Measurements from ENCODE around the gene TNFAIP3. TPM values are rescaled to one million over a fixed set of nuclear protein-coding genes. Genes with fewer than 3 reads are reported as not detected.
"Not testable (repeated sequence)": the region's sequence is repeated elsewhere in the genome, so short reads cannot be mapped to it uniquely, and the experiment has no call there.

TNFAIP3 gene
- total RNA-seq, 1 experiment from 2014 or later: 7.8 TPM

GRCh38 chr6:137832110-137832509 is 34.9 kb upstream of the TNFAIP3 start:
- peaks cover 33% of the 10 kb centered on the region for H3K4me1 ChIP-seq (replicated peaks)
- no peaks in the 10 kb centered on the region for H3K27me3 ChIP-seq (replicated peaks)
- peak; percentile 59 to 79 for DNase-seq (ENCODE audit: low read depth in 1 of 2, low spot score in 2 of 2)
- H3K27ac ChIP-seq: peak overlapping the region; percentile 68
- no peaks in the 10 kb centered on the region for H3K36me3 ChIP-seq
- no peak overlapping the region for H3K4me3 ChIP-seq
- H3K9me3 ChIP-seq (replicated peaks): no peaks in the 10 kb centered on the region

GRCh38 chr6:137834508-137834907 is 32.6 kb upstream of the TNFAIP3 start:
- H3K36me3 ChIP-seq: no peaks in the 10 kb centered on the region
- no peaks in the 10 kb centered on the region for H3K27me3 ChIP-seq (replicated peaks)
- no peak for DNase-seq (ENCODE audit: low read depth in 1 of 2, low spot score in 2 of 2)
- peaks cover 29% of the 10 kb centered on the region for H3K4me1 ChIP-seq (replicated peaks)
- no peak overlapping the region for H3K27ac ChIP-seq
- H3K4me3 ChIP-seq: no peak overlapping the region
- no peaks in the 10 kb centered on the region for H3K9me3 ChIP-seq (replicated peaks)

DNA sequence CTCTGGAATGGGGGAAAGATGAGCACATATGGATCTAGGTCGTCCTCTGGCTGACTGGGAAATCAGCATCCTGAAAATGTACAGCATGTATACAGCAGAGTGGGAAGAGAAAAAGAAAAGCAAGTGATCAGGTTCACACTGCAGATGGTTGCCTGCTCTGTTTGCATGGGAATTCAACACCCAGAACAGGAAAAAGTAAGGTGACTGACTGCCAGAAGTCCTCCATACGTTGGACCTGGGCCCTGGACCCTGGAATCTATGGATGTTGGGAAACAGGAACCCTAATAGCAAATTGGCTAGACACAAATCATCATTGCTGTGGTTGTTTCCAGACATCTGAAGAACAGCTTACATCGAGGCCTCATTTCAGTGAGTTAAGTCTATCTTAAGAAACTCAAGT is 30.3 kb upstream of the TNFAIP3 start:
- no peak for DNase-seq (ENCODE audit: low read depth in 1 of 2, low spot score in 2 of 2)
- H3K27me3 ChIP-seq (replicated peaks): no peaks in the 10 kb centered on the region
- no peaks in the 10 kb centered on the region for H3K36me3 ChIP-seq
- no peaks in the 10 kb centered on the region for H3K9me3 ChIP-seq (replicated peaks)
- no peak overlapping the region for H3K27ac ChIP-seq
- H3K4me3 ChIP-seq: no peak overlapping the region
- H3K4me1 ChIP-seq (replicated peaks): peaks cover 12% of the 10 kb centered on the region

GRCh38 chr6:137838090-137838489 is 29.0 kb upstream of the TNFAIP3 start:
- not testable (repeated sequence) for H3K27ac ChIP-seq; H3K27me3 ChIP-seq (replicated peaks); H3K9me3 ChIP-seq (replicated peaks); DNase-seq (ENCODE audit: low read depth in 1 of 2, low spot score in 2 of 2); H3K36me3 ChIP-seq; H3K4me3 ChIP-seq; H3K4me1 ChIP-seq (replicated peaks)

DNA sequence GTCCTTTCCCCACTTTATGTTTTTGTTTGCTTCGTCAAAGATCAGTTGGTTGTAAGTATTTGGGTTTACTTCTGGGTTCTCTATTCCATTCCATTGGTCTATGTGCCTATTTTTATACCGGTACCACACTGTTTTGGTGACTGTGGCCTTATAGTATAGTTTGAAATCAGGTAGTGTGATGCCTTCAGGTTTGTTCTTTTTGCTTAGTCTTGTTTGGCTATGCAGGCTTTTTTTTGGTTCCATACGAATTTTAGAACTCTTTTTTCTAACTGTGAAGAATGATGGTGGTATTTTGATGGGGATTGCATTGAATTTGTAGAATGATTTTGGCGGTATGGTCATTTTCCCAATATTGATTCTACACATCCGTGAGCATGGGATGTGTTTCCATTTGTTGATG is 28.5 kb upstream of the TNFAIP3 start:
- not testable (repeated sequence) for H3K27me3 ChIP-seq (replicated peaks); H3K4me3 ChIP-seq; H3K36me3 ChIP-seq; DNase-seq (ENCODE audit: low read depth in 1 of 2, low spot score in 2 of 2); H3K9me3 ChIP-seq (replicated peaks); H3K4me1 ChIP-seq (replicated peaks); H3K27ac ChIP-seq

DNA sequence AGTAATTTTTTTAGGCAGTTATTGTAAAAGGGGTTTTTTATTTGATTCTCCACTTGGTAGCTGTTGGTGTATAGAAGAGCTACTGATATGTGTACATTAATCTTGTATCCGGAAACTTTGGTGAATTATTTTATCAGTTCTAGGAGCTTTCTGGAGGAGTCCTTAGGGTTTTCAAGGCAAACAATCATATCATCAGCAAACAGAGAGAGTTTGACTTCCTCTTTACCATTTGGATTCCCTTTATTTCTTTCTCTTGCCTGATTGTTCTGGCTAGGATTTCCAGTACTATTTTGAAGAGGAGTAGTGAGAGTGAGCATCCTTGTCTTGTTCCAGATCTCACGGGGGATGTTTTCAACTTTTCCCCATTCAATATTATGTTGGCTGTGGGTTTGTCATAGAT is 28.0 kb upstream of the TNFAIP3 start:
- Histone ChIP-seq H3K27ac (no peak overlapping the region), H3K9me3 (replicated peaks) (no peaks in the 10 kb centered on the region), H3K27me3 (replicated peaks) (no peaks in the 10 kb centered on the region), H3K4me1 (replicated peaks) (no peaks in the 10 kb centered on the region), H3K4me3 (no peak overlapping the region), H3K36me3 (no peaks in the 10 kb centered on the region)
- DNase-seq (ENCODE audit: low read depth in 1 of 2, low spot score in 2 of 2): no peak

- no peaks in the 10 kb centered on the region for H3K27me3 ChIP-seq (replicated peaks)
- H3K9me3 ChIP-seq (replicated peaks): no peaks in the 10 kb centered on the region
- no peak for DNase-seq (ENCODE audit: low read depth in 1 of 2, low spot score in 2 of 2)
- no peak overlapping the region for H3K4me3 ChIP-seq
- H3K27ac ChIP-seq: no peak overlapping the region
- no peaks in the 10 kb centered on the region for H3K36me3 ChIP-seq
- no peaks in the 10 kb centered on the region for H3K4me1 ChIP-seq (replicated peaks)
These were observed 26.8 kb upstream of the TNFAIP3 start for GRCh38 chr6:137840252-137840651.

DNA sequence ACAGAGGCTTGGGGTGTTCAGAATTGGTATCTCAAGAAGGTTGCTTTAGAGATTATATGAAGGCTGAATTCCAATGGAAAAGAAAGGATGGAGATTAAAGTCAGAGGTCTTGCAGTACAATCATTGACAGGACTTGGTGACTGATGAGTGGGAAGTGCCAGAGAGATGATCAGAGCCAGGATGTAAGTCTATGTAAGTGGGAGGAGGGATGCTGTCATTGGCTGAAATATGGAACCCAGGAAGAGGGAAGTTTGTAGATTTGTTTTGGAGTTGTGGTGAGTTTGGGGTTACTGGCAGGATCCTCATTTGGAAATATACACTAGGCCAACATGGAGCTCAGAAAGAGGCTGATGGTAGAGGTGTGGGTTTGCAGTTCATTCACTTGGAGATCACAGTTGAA is 23.8 kb upstream of the TNFAIP3 start:
- Histone ChIP-seq H3K9me3 (replicated peaks) (no peaks in the 10 kb centered on the region), H3K4me1 (replicated peaks) (peaks cover under 1% of the 10 kb centered on the region), H3K27ac (no peak overlapping the region), H3K27me3 (replicated peaks) (no peaks in the 10 kb centered on the region), H3K36me3 (no peaks in the 10 kb centered on the region), H3K4me3 (no peak overlapping the region)
- DNase-seq (ENCODE audit: low read depth in 1 of 2, low spot score in 2 of 2): no peak

DNA sequence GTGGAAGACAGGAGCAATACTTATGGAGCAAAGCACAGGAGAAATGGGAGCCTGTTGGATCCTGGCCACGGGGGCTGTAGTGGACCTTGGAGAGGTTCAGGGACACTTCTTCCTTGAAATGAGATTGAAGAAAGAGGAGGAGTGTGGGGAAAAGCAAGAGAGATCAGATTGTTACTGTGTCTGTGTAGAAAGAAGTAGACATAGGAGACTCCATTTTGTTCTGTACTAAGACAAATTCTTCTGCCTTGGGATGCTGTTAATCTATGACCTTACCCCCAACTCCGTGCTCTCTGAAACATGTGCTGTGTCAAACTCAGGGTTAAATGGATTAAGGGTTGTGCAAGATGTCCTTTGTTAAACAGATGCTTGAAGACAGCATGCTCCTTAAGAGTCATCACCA is 22.7 kb upstream of the TNFAIP3 start:
- H3K36me3 ChIP-seq; H3K27me3 ChIP-seq (replicated peaks); H3K27ac ChIP-seq; H3K9me3 ChIP-seq (replicated peaks); H3K4me3 ChIP-seq; DNase-seq (ENCODE audit: low read depth in 1 of 2, low spot score in 2 of 2): not testable (repeated sequence)
- H3K4me1 ChIP-seq (replicated peaks): peaks cover 12% of the 10 kb centered on the region

- H3K27me3 ChIP-seq (replicated peaks); H3K36me3 ChIP-seq; H3K4me3 ChIP-seq; H3K9me3 ChIP-seq (replicated peaks); DNase-seq (ENCODE audit: low read depth in 1 of 2, low spot score in 2 of 2); H3K27ac ChIP-seq: not testable (repeated sequence)
- peaks cover 16% of the 10 kb centered on the region for H3K4me1 ChIP-seq (replicated peaks)
These were observed 22.3 kb upstream of the TNFAIP3 start for GRCh38 chr6:137844773-137845172.

GRCh38 chr6:137845460-137845859 is 21.6 kb upstream of the TNFAIP3 start:
- no peaks in the 10 kb centered on the region for H3K36me3 ChIP-seq
- no peaks in the 10 kb centered on the region for H3K9me3 ChIP-seq (replicated peaks)
- no peak overlapping the region for H3K4me3 ChIP-seq
- H3K27me3 ChIP-seq (replicated peaks): no peaks in the 10 kb centered on the region
- H3K4me1 ChIP-seq (replicated peaks): peaks cover 22% of the 10 kb centered on the region
- peak in 1 of 2 experiments; percentile 29 for DNase-seq (ENCODE audit: low read depth in 1 of 2, low spot score in 2 of 2)
- no peak overlapping the region for H3K27ac ChIP-seq

- H3K4me3 ChIP-seq: no peak overlapping the region
- DNase-seq (ENCODE audit: low read depth in 1 of 2, low spot score in 2 of 2): no peak
- no peaks in the 10 kb centered on the region for H3K36me3 ChIP-seq
- no peaks in the 10 kb centered on the region for H3K27me3 ChIP-seq (replicated peaks)
- H3K9me3 ChIP-seq (replicated peaks): no peaks in the 10 kb centered on the region
- H3K27ac ChIP-seq: no peak overlapping the region
- peaks cover 22% of the 10 kb centered on the region for H3K4me1 ChIP-seq (replicated peaks)
These were observed 20.8 kb upstream of the TNFAIP3 start for GRCh38 chr6:137846274-137846673.

DNA sequence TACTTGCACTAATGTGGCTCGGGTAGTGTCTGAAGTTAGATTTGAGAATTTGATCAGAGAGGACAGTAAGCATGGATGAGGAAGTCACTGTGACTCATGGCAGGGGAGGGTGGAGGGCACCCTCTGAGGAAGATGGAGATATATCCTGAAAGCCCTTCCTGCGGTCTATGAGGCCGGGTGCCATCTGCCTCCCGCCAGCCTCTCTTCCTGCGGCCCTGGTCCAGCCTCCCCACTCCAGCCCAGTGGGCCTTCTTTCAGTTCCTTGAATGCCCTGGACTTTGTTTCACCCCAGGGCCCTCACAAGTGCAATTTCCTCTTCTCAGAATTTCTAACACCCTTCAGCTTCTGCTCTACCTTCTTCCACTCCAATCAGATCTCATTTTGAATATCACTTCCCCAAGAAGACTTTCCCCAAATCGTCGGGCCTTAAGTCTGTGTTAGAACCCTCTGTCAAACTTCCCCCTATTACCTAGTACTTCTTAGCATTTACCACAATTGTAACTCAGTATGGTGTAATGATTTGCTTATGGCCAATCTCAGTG is 20.2 kb upstream of the TNFAIP3 start:
- no peak overlapping the region for H3K4me3 ChIP-seq
- H3K36me3 ChIP-seq: no peaks in the 10 kb centered on the region
- H3K4me1 ChIP-seq (replicated peaks): peaks cover 22% of the 10 kb centered on the region
- no peaks in the 10 kb centered on the region for H3K9me3 ChIP-seq (replicated peaks)
- no peaks in the 10 kb centered on the region for H3K27me3 ChIP-seq (replicated peaks)
- no peak for DNase-seq (ENCODE audit: low read depth in 1 of 2, low spot score in 2 of 2)
- no peak overlapping the region for H3K27ac ChIP-seq

DNA sequence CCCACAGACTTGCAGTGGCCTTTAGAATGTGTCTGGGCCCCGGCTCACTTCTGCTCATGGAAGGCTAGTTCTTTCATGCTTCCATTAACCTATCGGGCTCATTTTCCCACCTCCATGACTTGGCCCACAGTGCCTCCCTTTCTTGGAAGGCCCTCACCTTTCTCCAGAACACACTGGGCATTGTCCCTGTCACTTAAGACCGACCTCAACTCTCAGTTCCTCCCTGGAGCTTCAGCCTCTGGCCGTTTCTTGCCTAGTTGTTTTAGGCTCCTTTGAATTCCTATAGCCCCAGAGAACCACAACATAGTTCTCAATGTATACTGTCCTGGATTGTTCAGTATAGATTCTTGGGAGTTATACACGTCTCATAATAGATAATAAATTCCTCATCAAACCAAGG is 19.3 kb upstream of the TNFAIP3 start:
- H3K27me3 ChIP-seq (replicated peaks): no peaks in the 10 kb centered on the region
- no peak overlapping the region for H3K4me3 ChIP-seq
- no peaks in the 10 kb centered on the region for H3K36me3 ChIP-seq
- H3K4me1 ChIP-seq (replicated peaks): peaks cover 28% of the 10 kb centered on the region
- H3K9me3 ChIP-seq (replicated peaks): no peaks in the 10 kb centered on the region
- DNase-seq (ENCODE audit: low read depth in 1 of 2, low spot score in 2 of 2): no peak
- H3K27ac ChIP-seq: peak overlapping the region; percentile 98

DNA sequence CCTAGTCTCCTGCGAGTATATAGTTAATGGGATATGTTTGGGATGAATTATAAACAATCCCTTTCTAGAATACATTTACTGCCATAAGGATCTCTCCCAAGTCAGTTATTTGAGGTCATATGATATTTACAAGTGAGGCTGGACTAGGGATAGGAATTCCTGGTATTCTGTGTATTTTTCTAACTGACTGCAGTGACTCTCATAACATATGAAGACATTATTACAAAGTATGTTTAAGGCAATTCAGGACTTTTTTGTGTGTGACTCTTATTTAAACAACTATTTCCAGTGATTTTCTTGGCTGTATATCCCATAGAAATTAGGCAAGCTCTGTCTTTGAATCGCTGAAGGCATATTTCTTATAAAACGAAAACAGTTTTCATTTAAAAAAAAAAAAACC is 18.4 kb upstream of the TNFAIP3 start:
- peak in 1 of 2 experiments; percentile 90 for DNase-seq (ENCODE audit: low read depth in 1 of 2, low spot score in 2 of 2)
- Histone ChIP-seq H3K4me1 (replicated peaks) (peaks cover 28% of the 10 kb centered on the region), H3K27me3 (replicated peaks) (no peaks in the 10 kb centered on the region), H3K9me3 (replicated peaks) (no peaks in the 10 kb centered on the region), H3K27ac (peak overlapping the region; percentile 98), H3K4me3 (no peak overlapping the region), H3K36me3 (no peaks in the 10 kb centered on the region)

All from SJSA1 (cell line).